22Rv1 (cell line): ENCODE measurements around the gene CD68.

ENCODE experiments used
- H3K27ac ChIP-seq: fragments of 450-650 bp; 2 replicates; pipeline ENCODE4 v1.5.1; 2017
- CTCF ChIP-seq: fragments of 450-650 bp; IDR thresholded peaks from 2 replicates; pipeline ENCODE4 v1.5.1; 2017; ENCODE audit warnings: mild to moderate bottlenecking
- ZFX ChIP-seq: fragments of 450-650 bp; IDR thresholded peaks from 2 replicates; pipeline ENCODE4 v1.6.1; 2017; ENCODE audit warnings: antibody characterized with exemption, borderline replicate concordance

Gene CD68

GRCh38 chr17:7560172-7561027, 19.0 kb upstream of the CD68 start:
- TF ChIP-seq ZFX (no peak), CTCF (peak; percentile 67)
- peak overlapping the region; percentile 93 for H3K27ac ChIP-seq

DNA sequence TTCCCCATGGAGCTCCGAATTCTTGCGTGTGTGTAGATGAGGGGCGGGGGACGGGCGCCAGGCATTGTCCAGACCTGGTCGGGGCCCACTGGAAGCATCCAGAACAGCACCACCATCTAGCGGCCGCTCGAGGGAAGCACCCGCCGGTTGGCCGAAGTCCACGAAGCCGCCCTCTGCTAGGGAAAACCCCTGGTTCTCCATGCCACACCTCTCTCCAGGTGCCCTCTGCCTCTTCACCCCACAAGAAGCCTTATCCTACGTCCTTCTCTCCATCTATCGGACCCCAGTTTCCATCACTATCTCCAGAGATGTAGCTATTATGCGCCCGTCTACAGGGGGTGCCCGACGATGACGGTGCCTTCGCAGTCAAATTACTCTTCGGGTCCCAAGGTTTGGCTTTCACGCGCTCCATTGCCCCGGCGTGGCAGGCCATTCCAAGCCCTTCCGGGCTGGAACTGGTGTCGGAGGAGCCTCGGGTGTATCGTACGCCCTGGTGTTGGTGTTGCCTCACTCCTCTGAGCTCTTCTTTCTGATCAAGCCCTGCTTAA, 18.3 kb upstream of the CD68 start:
- TF ChIP-seq CTCF (peak; percentile 84), ZFX (no peak)
- H3K27ac ChIP-seq, result peak overlapping the region; percentile 93

- TF ChIP-seq CTCF, result no peak
- no peak for TF ChIP-seq ZFX
- H3K27ac ChIP-seq, result peak within 1 kb of the TSS; percentile 93
Observed at GRCh38 chr17:7561589-7562207, 17.7 kb upstream of the CD68 start, which contains the start of gene SENP3. TSS of gene SENP3 (plus strand) at chr17:7561919. CDS start at chr17:7563077, 1,158 bp downstream.

GRCh38 chr17:7562208-7562605, 17.2 kb upstream of the CD68 start:
- peak overlapping the region; percentile 93 for H3K27ac ChIP-seq
- TF ChIP-seq CTCF (no peak), ZFX (no peak)

DNA sequence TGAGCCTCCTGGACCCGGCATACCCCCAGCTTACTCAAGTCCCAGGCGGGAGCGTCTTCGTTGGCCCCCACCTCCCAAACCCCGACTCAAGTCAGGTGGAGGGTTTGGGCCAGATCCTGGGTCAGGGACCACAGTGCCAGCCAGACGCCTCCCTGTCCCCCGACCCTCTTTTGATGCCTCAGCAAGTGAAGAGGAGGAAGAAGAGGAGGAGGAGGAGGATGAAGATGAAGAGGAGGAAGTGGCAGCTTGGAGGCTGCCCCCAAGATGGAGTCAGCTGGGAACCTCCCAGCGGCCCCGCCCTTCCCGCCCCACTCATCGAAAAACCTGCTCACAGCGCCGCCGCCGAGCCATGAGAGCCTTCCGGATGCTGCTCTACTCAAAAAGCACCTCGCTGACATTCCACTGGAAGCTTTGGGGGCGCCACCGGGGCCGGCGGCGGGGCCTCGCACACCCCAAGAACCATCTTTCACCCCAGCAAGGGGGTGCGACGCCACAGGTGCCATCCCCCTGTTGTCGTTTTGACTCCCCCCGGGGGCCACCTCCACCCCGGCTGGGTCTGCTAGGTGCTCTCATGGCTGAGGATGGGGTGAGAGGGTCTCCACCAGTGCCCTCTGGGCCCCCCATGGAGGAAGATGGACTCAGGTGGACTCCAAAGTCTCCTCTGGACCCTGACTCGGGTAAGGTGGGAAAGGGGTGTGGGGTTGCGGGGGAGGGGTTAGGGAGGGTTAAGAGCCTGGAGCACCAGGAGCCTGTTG, 16.1 kb upstream of the CD68 start:
- H3K27ac ChIP-seq, result peak overlapping the region; percentile 93
- TF ChIP-seq CTCF (no peak), ZFX (no peak)

DNA sequence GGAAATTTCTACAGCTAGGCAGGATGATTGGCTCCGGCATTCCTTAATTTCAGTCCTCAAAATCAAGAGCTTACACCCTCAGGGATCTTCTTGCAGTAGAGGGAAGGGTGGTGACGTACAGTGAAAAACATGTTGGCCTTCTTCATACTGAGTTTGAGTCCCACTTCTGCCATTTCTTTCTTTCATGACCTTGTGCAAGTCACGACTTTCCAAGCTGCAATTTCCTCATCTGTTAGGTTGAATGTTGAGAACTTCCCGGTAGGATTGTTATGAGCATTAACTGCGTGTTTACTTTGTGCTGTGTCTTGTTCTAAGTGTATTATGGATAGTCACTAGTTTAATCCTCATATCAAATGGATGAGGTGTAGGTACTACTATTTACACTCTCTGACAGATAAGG, 9.9 kb upstream of the CD68 start:
- H3K27ac ChIP-seq, result no peak overlapping the region
- TF ChIP-seq CTCF, result no peak
- no peak for TF ChIP-seq ZFX
